ENCODE measurements around the gene STC2. TPM values are rescaled to one million over a fixed set of nuclear protein-coding genes. Genes with fewer than 3 reads are reported as not detected.

The STC2 gene
- total and polyA plus RNA-seq, 2 of the 4 experiments (the other 2 are of a cell fraction), result 87.5 to 270 TPM

DNA sequence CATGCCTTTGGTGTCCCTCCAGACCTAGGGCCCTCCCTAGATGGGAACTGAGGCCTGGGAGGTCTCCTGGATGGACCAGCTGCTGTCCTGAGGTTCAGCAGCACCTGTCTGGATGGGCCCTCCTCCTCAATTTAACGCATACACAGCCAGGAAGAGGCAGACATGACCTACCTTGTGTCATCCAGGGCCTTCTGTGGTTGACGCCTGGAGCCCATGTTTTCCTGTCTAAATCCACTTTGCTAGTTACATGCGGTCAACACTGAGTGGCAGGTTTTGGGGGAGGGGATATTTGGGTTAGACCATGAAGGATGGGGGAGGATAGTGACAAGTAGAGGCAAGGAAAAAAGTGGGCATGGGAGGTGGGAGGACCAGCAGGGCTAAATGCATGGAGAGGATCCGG lies 3.1 kb upstream of the STC2 start:
- ChIA-PET CTCF (interaction anchor here (0.5 to 4.9 kb wide), 11 partner anchors 15 to 285 kb away, joined by 3 to 40 read pairs (median 3); no protein-coding TSS in a partner anchor), POLR2A (ENCODE audit: unreplicated experiment) (no interaction called here)
- Histone ChIP-seq H4K20me1 (ENCODE audit: insufficient read depth, low read length) (peaks cover 17% of the 10 kb centered on the region), H2BK5ac (ENCODE audit: low read depth, low read length, poor library complexity, severe bottlenecking) (no peak overlapping the region), H3K4me3 (ENCODE audit: insufficient read depth, low read depth, low read length) (no peak overlapping the region), H3K14ac (replicated peaks; ENCODE audit: low read depth, low read length) (no peak overlapping the region; the same call in 1 of the 2 replicates), H4K91ac (ENCODE audit: insufficient read depth, low read depth, low read length) (peak overlapping the region; percentile 89), H2BK20ac (ENCODE audit: low read depth, low read length) (peak overlapping the region; percentile 85; the same call in 1 of the 2 replicates), H3K9ac (ENCODE audit: low read depth, low read length) (no peak overlapping the region), H2BK120ac (ENCODE audit: low read depth, low read length) (peak overlapping the region; percentile 61; the same call in 1 of the 2 replicates), H3K4ac (ENCODE audit: low read depth, low read length) (peak overlapping the region; percentile 88), H3K36me3 (ENCODE audit: control insufficient read depth, insufficient read depth, low read length) (peaks cover 3% of the 10 kb centered on the region; the same call in 1 of the 2 replicates), H4K8ac (ENCODE audit: low read depth in 2 of 2, low read length in 2 of 2) (peak overlapping the region in 1 of 2 experiments; percentile 77; a peak in 1 of 4 replicates), H3K79me1 (ENCODE audit: low read depth in 1 of 2, low read length in 2 of 2) (peaks cover 0 to 23% of the 10 kb centered on the region in 2 experiments; a peak in 1 of 4 replicates), H3K27me3 (ENCODE audit: control insufficient read depth, insufficient read depth, low read length) (no peaks in the 10 kb centered on the region), H3K23ac (ENCODE audit: low read depth, low read length) (no peak overlapping the region), H3K27ac (ENCODE audit: insufficient read depth, low read length) (no peak overlapping the region), H3K9me1 (ENCODE audit: insufficient read depth, low read length) (no peaks in the 10 kb centered on the region), H2AK9ac (replicated peaks; ENCODE audit: low read depth, low read length, poor library complexity) (peak overlapping the region; percentile 62), H3K4me2 (ENCODE audit: low read depth, low read length) (no peak overlapping the region), H3K56ac (ENCODE audit: extremely low read depth, insufficient read depth, low read length) (no peak overlapping the region), H3K18ac (ENCODE audit: low read depth, low read length) (no peak overlapping the region), H3K4me1 (ENCODE audit: control insufficient read depth, insufficient read depth, low read length) (peaks cover 9% of the 10 kb centered on the region), H3K9me3 (ENCODE audit: control insufficient read depth, insufficient read depth, low read length) (no peaks in the 10 kb centered on the region), H2AFZ (replicated peaks; ENCODE audit: low read length, poor library complexity) (no peak overlapping the region), H2AK5ac (ENCODE audit: low read depth, low read length) (peak overlapping the region; percentile 95), H2BK15ac (ENCODE audit: low read depth, low read length) (peak overlapping the region; percentile 51; the same call in 2 of the 3 replicates), H4K5ac (ENCODE audit: low read depth, low read length) (no peak overlapping the region)
- BruUV-seq (replicated peaks), result no TSS peak
- in situ Hi-C loops (cut with MboI; ENCODE audit: low sequenced_read_pairs) (no loop called here), intact Hi-C loops (cut with micrococcal nuclease) (no loop called here), dilution Hi-C loops (cut with HindIII; ENCODE audit: low sequenced_read_pairs, unreplicated experiment) (no loop called here)
- DNase-seq (no peak), ATAC-seq (ENCODE audit: low read depth) (no peak)
- WGBS, 2 experiments (ENCODE audit: extremely low coverage in 2 of 2, insufficient read length in 1 of 2), result 86% methylated on average over 4 of the region's 4 CpGs; no CpG with 5 or more reads in 1 of the 2 experiments
- TF ChIP-seq MAZ (IDR thresholded peaks at IDR 0.05; ENCODE audit: borderline replicate concordance, low read depth, low read length), result no peak
- no peak for TF ChIP-seq NFE2L2 (IDR thresholded peaks at IDR 0.05; ENCODE audit: low read depth, low read length)
- TF ChIP-seq, protein P1, sequence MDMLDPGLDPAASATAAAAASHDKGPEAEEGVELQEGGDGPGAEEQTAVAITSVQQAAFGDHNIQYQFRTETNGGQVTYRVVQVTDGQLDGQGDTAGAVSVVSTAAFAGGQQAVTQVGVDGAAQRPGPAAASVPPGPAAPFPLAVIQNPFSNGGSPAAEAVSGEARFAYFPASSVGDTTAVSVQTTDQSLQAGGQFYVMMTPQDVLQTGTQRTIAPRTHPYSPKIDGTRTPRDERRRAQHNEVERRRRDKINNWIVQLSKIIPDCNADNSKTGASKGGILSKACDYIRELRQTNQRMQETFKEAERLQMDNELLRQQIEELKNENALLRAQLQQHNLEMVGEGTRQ (IDR thresholded peaks at IDR 0.05; ENCODE audit: low read depth, low read length), result no peak
- no peak for TF ChIP-seq CEBPB (IDR thresholded peaks at IDR 0.05; ENCODE audit: low read depth, low read length)
- no peak for TF ChIP-seq MAFK (IDR thresholded peaks at IDR 0.05; ENCODE audit: low read depth, low read length)
- TF ChIP-seq, protein P2, sequence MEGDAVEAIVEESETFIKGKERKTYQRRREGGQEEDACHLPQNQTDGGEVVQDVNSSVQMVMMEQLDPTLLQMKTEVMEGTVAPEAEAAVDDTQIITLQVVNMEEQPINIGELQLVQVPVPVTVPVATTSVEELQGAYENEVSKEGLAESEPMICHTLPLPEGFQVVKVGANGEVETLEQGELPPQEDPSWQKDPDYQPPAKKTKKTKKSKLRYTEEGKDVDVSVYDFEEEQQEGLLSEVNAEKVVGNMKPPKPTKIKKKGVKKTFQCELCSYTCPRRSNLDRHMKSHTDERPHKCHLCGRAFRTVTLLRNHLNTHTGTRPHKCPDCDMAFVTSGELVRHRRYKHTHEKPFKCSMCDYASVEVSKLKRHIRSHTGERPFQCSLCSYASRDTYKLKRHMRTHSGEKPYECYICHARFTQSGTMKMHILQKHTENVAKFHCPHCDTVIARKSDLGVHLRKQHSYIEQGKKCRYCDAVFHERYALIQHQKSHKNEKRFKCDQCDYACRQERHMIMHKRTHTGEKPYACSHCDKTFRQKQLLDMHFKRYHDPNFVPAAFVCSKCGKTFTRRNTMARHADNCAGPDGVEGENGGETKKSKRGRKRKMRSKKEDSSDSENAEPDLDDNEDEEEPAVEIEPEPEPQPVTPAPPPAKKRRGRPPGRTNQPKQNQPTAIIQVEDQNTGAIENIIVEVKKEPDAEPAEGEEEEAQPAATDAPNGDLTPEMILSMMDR (conservative IDR thresholded peaks at IDR 0.05; ENCODE audit: low read depth, low read length), result no peak

Measured in IMR-90 (cell line).